Myocyte (in vitro differentiated cells): Measurements from ENCODE around the gene PLA2G2C. TPM values are rescaled to one million over a fixed set of nuclear protein-coding genes. Genes with fewer than 3 reads are reported as not detected.
A peak's percentile ranks its signal among the peaks of the same experiment; 100 is the strongest.

Experiments
- DNase-seq: peaks from one replicate; pipeline ENCODE4 v3.0.0-alpha.2; 2012; ENCODE audit warnings: low read depth
- total RNA-seq: library from RNA; depleted of rRNA; stranded (reverse); fragments of >200 nt; gene quantifications from 2 replicates; pipeline ENCODE4 v1.2.3, GENCODE V29; 2014

The PLA2G2C gene
- total RNA-seq, 1 donor from 2014 or later = not detected

- no peak for DNase-seq
These were observed 23.2 kb upstream of the PLA2G2C start for GRCh38 chr1:20209471-20209870.

DNA sequence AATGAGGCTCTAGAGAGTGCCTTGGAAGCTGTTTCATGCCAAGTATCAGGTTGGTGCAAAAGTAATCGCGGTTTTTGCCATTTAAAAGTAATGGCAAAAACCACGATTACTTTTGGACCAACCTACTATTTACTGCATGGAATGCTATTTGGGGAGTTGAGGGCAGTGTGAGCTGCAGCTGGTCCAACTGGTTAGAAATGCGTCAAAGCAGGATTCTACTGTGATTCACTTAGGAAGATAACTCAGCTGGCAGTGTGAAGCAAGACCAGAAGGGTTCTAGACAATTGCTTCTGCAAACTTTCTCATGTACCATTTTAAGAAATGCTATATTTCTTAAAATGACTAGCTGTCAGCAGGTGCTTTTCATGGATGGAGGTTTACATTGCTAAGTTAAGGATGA lies 21.2 kb upstream of the PLA2G2C start:
- DNase-seq = peak; percentile 16

DNA sequence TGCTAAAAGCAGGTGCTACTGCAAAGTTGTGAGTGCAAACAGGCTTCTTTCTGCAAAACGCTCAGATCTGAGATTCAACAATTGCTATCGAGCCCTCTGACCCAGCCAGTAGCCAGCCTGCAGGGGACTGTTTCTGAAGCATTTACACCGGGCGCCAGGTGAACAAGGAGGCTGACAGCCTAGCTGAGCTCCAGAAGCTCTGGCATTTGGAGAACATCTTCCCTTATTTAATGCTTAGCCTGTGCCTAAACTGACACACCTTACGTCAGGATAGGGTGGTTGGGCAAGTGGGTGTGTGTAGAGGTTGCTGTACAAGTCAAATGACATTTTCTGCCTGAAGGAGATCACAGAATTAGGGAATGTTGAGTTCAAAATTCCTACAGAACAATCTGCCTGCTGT lies 15.8 kb upstream of the PLA2G2C start:
- DNase-seq = no peak

DNA sequence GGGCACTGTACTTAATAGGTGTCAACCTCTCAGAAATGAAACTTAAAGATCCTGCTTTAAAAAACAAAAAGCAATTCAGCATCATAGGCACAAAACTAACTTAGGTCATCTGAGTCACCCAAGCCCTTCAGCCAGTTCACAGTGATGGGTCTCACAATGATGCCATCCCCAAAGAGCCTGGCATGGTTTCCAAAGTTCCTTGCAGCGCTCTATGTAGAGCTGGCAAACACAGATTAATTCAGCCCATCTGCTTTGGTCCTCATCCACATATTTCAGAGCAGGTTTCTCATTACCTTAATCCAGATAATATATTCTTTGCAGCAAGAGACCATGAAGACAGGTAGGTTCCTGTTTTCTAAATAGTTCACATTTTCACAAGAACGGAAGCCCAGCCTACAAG lies 14.6 kb upstream of the PLA2G2C start:
- no peak for DNase-seq

DNA sequence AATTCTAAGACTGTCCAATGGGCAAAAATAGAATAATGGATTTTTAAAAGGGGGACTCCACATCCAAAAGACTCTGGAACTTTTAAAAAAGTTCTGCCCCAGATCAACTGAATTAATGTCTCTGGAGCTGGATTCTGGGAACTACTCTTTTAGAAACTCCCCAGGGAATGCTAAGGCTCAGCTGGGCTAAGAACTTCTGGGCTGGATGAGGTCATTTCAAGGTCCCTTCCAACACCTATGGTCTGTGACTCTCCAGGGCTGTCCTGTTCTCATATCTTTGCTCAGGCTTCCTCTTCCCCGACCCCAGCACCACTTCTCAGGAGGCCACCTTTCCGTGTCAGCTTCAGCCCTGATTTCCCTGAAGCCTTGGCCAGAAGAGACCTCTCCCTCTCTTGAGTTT lies 13.5 kb upstream of the PLA2G2C start:
- DNase-seq = no peak

- no peak for DNase-seq
These were observed 13.1 kb upstream of the PLA2G2C start for GRCh38 chr1:20199403-20199802.

- no peak for DNase-seq
These were observed 12.6 kb upstream of the PLA2G2C start for GRCh38 chr1:20198918-20199317.

GRCh38 chr1:20198296-20198695 lies 12.0 kb upstream of the PLA2G2C start:
- no peak for DNase-seq

- DNase-seq = no peak
These were observed 11.0 kb upstream of the PLA2G2C start for GRCh38 chr1:20197329-20197791.

- DNase-seq = no peak
These were observed 9.1 kb upstream of the PLA2G2C start for GRCh38 chr1:20195462-20195780.

GRCh38 chr1:20194757-20195461 lies 8.6 kb upstream of the PLA2G2C start:
- peak; percentile 84 for DNase-seq

- peak; percentile 58 for DNase-seq
These were observed 7.9 kb upstream of the PLA2G2C start for GRCh38 chr1:20194224-20194623.

DNA sequence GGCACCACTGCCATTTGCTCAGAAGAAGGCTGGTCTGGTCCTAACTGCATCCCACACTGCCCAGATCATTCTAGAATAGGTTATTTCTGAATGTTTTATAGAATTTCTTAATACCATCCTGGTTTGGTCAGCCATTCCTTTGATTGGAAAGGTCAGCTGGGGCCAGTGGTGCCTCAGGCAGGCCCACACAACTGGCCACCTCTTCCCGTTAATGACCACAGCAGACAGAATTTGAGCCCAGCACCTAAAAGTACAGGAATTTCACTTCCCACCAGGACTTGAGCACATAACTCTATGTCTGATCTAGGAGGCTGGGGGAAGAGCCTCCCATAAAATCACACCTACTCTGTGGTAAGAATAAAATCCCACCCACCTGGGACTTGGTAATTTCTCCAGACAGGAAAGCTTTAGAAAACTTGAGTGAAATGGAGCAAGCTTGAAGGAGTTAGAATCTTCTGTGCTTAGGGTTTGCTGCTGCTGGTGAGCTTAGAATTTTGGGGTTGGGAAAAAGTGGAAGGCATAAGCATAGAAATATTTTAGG lies 6.6 kb upstream of the PLA2G2C start:
- DNase-seq = no peak

DNA sequence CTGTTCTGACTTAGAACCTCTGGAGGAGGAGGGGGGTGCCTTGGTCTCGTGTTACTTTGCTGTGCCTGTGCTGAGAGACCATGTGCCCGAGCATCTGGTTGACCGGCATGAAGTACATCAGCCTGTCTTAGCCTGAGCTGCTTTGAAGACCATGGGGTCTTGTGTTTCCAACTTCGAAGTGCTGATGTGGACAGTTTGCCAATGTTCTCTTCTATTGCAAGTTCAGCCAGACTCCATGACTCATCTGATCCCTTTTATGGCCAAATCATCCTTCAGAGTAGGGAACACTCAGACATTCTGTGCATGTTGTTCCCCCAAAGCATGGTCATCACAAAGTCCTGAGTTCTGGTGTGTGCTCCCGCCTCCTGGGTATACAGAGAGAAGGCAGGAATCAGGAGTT lies 6.0 kb upstream of the PLA2G2C start:
- DNase-seq = no peak

DNA sequence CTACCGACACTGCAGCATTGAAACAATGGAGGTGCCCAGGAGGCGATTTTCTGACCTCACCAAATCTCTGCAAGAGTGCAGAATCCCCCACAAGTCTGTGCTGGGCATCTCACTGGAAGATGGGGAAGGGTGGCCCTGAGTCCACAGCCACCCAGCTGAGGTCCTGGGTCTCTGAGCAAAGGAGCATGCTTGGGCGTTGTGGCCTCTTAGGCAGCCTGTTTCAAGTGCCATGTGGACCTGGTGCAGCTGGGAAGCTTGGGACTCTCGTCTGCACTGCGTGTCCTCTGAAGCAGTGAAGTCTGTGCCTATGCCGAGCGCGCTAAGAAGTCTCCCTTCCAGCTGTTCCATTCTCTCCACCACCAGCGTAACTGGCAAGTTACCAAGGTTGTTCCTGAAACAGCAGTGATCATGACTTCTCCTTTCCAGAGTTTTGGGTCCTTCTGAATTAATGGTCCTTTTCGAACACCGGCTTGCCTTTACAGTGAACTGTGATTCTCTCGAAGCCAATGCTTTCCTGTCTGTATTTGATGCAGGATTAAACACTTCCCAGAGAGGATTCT lies 5.0 kb upstream of the PLA2G2C start:
- peak; percentile 13 for DNase-seq

DNA sequence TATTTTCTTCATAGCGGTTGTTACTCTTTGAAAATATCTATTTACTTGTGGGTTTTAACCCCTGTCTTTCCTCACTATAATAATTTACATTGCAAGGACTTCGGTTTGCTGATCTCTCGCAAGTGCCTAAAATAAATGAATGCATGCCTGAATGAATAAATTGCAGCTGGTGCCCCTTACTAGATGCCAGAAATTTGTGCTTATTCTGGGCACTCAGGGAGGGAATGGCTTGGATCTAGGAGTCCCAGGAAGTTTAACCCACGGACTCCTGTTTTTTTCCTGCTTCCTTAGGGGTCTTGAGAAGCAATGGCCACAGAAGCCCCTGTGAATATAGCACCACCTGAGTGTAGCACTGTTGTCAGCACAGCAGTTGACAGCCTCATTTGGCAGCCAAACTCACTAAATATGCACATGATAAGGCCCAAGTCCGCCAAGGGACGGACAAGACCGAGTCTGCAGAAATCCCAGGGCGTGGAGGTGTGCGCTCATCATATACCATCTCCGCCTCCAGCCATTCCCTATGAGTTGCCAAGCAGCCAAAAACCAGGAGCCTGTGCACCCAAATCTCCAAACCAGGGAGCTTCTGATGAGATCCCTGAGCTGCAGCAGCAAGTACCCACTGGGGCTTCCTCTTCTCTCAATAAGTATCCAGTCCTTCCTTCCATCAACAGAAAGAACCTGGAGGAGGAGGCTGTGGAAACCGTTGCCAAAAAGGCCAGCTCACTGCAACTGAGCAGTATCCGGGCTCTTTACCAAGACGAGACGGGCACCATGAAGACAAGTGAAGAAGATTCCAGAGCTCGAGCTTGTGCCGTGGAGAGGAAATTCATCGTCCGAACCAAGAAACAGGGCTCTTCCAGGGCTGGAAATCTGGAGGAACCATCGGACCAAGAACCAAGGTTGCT lies 4.2 kb upstream of the PLA2G2C start:
- no peak for DNase-seq

- DNase-seq = no peak
These were observed 3.3 kb upstream of the PLA2G2C start for GRCh38 chr1:20189664-20190063.

GRCh38 chr1:20188455-20188817 lies 2.1 kb upstream of the PLA2G2C start:
- no peak for DNase-seq

- DNase-seq = no peak
These were observed 1.6 kb upstream of the PLA2G2C start for GRCh38 chr1:20187813-20188454.

DNA sequence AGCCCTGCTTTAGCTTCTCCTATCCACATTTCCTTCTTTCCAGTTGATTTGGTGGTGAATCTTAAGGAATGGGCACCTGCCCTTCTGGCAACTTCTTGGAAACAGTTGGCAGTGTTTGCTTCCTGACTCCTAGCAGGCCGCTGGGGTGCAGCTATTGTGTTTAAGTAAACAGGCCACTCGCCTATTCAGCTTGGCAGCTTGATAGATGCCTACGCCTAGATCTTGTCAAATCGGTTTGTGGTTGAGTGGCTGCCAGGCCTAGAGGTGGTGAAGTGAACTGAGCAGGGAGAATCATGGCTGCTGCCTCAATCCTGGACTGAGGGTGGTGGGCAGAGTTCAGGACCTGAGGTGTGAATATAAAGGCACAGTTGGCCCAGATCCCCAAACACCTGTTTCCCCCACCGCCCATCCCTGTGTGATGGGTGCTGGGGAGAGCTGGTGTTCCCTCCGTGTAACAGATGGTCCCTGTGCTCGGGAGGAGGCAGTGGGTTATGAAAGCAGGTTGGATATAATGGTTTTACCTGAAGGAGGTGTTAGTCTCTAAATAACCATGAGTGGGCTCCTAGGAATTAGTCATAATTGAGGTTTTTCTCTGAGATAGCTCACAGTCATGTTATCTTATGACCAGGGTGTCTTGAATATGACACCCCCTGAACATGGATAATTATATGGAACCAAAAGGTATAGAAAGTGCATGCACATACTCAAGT lies 940 bp upstream of the PLA2G2C start:
- peak; percentile 19 for DNase-seq
